ENCODE measurements around the gene STARD13. TPM values are rescaled to one million over a fixed set of nuclear protein-coding genes. Genes with fewer than 3 reads are reported as not detected.

The STARD13 gene
- total and polyA plus RNA-seq, 4 donors, result 2.7 to 15.3 (median 5.7) TPM

DNA sequence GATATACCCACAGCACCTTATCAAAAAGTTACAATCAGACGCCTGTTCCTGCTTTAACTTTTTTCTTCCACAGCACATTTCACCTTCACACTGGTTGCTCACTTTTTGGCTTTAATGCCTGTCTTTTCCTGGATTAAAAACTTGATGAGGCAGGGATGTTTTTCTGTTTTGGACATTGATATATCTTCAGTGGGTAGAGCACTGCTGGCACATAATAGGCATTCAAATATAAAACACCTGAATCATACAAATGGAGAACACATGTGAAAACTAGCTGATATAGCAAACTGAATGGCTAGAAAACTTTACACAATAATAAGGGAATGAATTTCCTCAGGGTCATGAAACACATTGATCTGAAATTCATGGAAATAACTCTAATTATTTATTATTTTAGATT, 65.6 kb downstream of the STARD13 start:
- Histone ChIP-seq H3K27ac (ENCODE audit: low read depth in 1 of 2, low read length in 2 of 2) (no peak overlapping the region), H3K9me3 (ENCODE audit: control insufficient read depth in 4 of 4, low read length in 3 of 4) (no peaks in the 10 kb centered on the region), H3K27me3 (ENCODE audit: control insufficient read depth in 4 of 4, insufficient read depth in 4 of 4, low read length in 3 of 4) (no peaks in the 10 kb centered on the region), H3K4me3 (ENCODE audit: low read depth in 1 of 3, low read length in 3 of 3) (no peak overlapping the region), H3K9ac (ENCODE audit: low read depth in 1 of 2, low read length in 2 of 2) (no peak overlapping the region), H3K4me1 (ENCODE audit: control insufficient read depth in 4 of 4, insufficient read depth in 4 of 4, low read length in 3 of 4) (peaks cover 0 to 3% (median 0%) of the 10 kb centered on the region in 4 donors), H3K36me3 (ENCODE audit: control insufficient read depth in 4 of 4, insufficient read depth in 3 of 4, low read depth in 1 of 4, low read length in 3 of 4) (no peaks in the 10 kb centered on the region)
- TF ChIP-seq, protein P1, sequence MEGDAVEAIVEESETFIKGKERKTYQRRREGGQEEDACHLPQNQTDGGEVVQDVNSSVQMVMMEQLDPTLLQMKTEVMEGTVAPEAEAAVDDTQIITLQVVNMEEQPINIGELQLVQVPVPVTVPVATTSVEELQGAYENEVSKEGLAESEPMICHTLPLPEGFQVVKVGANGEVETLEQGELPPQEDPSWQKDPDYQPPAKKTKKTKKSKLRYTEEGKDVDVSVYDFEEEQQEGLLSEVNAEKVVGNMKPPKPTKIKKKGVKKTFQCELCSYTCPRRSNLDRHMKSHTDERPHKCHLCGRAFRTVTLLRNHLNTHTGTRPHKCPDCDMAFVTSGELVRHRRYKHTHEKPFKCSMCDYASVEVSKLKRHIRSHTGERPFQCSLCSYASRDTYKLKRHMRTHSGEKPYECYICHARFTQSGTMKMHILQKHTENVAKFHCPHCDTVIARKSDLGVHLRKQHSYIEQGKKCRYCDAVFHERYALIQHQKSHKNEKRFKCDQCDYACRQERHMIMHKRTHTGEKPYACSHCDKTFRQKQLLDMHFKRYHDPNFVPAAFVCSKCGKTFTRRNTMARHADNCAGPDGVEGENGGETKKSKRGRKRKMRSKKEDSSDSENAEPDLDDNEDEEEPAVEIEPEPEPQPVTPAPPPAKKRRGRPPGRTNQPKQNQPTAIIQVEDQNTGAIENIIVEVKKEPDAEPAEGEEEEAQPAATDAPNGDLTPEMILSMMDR (IDR thresholded peaks at IDR 0.05; ENCODE audit: low read depth, low read length, missing input control), result no peak
- TF ChIP-seq HNF4G (IDR thresholded peaks at IDR 0.05) (no peak), NR2F2 (IDR thresholded peaks at IDR 0.05) (no peak), RAD21 (IDR thresholded peaks at IDR 0.05) (no peak), HNF4A (conservative IDR thresholded peaks at IDR 0.05) (no peak), FOXA2 (IDR thresholded peaks at IDR 0.05) (no peak), EGR1 (IDR thresholded peaks at IDR 0.05; ENCODE audit: low read depth in 2 of 2) (no peak), JUND (IDR thresholded peaks at IDR 0.05) (no peak), RXRA (IDR thresholded peaks at IDR 0.05) (no peak), GABPA (IDR thresholded peaks at IDR 0.05 in 1 of 2, conservative IDR thresholded peaks at IDR 0.05 in 1 of 2) (no peak), SP1 (IDR thresholded peaks at IDR 0.05) (no peak), TAF1 (conservative IDR thresholded peaks at IDR 0.05) (no peak), FOXA1 (IDR thresholded peaks at IDR 0.05) (no peak)
- TF ChIP-seq, protein P2, sequence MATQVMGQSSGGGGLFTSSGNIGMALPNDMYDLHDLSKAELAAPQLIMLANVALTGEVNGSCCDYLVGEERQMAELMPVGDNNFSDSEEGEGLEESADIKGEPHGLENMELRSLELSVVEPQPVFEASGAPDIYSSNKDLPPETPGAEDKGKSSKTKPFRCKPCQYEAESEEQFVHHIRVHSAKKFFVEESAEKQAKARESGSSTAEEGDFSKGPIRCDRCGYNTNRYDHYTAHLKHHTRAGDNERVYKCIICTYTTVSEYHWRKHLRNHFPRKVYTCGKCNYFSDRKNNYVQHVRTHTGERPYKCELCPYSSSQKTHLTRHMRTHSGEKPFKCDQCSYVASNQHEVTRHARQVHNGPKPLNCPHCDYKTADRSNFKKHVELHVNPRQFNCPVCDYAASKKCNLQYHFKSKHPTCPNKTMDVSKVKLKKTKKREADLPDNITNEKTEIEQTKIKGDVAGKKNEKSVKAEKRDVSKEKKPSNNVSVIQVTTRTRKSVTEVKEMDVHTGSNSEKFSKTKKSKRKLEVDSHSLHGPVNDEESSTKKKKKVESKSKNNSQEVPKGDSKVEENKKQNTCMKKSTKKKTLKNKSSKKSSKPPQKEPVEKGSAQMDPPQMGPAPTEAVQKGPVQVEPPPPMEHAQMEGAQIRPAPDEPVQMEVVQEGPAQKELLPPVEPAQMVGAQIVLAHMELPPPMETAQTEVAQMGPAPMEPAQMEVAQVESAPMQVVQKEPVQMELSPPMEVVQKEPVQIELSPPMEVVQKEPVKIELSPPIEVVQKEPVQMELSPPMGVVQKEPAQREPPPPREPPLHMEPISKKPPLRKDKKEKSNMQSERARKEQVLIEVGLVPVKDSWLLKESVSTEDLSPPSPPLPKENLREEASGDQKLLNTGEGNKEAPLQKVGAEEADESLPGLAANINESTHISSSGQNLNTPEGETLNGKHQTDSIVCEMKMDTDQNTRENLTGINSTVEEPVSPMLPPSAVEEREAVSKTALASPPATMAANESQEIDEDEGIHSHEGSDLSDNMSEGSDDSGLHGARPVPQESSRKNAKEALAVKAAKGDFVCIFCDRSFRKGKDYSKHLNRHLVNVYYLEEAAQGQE (IDR thresholded peaks at IDR 0.05), result no peak
- TF ChIP-seq, protein P3, sequence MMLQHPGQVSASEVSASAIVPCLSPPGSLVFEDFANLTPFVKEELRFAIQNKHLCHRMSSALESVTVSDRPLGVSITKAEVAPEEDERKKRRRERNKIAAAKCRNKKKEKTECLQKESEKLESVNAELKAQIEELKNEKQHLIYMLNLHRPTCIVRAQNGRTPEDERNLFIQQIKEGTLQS (IDR thresholded peaks at IDR 0.05), result no peak
- TF ChIP-seq, protein P4, sequence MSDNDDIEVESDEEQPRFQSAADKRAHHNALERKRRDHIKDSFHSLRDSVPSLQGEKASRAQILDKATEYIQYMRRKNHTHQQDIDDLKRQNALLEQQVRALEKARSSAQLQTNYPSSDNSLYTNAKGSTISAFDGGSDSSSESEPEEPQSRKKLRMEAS (IDR thresholded peaks at IDR 0.05), result no peak
- TF ChIP-seq, protein P5, sequence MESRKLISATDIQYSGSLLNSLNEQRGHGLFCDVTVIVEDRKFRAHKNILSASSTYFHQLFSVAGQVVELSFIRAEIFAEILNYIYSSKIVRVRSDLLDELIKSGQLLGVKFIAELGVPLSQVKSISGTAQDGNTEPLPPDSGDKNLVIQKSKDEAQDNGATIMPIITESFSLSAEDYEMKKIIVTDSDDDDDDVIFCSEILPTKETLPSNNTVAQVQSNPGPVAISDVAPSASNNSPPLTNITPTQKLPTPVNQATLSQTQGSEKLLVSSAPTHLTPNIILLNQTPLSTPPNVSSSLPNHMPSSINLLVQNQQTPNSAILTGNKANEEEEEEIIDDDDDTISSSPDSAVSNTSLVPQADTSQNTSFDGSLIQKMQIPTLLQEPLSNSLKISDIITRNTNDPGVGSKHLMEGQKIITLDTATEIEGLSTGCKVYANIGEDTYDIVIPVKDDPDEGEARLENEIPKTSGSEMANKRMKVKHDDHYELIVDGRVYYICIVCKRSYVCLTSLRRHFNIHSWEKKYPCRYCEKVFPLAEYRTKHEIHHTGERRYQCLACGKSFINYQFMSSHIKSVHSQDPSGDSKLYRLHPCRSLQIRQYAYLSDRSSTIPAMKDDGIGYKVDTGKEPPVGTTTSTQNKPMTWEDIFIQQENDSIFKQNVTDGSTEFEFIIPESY (IDR thresholded peaks at IDR 0.05), result no peak
- no peak for DNase-seq (ENCODE audit: low spot score)
- WGBS, result 95% methylated on average over 1 of the region's 1 CpG

DNA sequence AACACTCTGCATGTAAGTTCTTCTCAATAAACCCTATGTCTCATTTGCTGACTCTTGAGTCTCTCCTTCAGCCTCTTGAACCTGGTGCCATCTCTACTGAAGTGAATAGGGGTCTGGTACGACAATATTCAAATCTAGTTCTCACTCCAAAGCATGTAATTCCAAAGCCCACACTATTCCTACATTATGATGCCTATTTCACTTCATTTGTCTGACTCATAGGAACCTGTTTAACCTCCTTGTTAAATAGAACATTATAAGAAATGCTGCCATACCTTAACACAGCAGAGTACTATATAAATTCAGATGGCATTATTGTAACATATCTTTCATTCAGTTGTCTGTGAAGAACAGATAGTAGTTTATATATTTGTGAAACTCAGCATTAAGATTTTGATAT, 67.1 kb downstream of the STARD13 start:
- H3K4me1 ChIP-seq (ENCODE audit: control insufficient read depth in 4 of 4, insufficient read depth in 4 of 4, low read length in 3 of 4), result no peaks in the 10 kb centered on the region
- H3K36me3 ChIP-seq (ENCODE audit: control insufficient read depth in 4 of 4, insufficient read depth in 3 of 4, low read depth in 1 of 4, low read length in 3 of 4), result no peaks in the 10 kb centered on the region
- no peak overlapping the region for H3K9ac ChIP-seq (ENCODE audit: low read depth in 1 of 2, low read length in 2 of 2)
- no peaks in the 10 kb centered on the region for H3K27me3 ChIP-seq (ENCODE audit: control insufficient read depth in 4 of 4, insufficient read depth in 4 of 4, low read length in 3 of 4)
- no peak for DNase-seq (ENCODE audit: low spot score)
- H3K9me3 ChIP-seq (ENCODE audit: control insufficient read depth in 4 of 4, low read length in 3 of 4), result no peaks in the 10 kb centered on the region
- H3K4me3 ChIP-seq (ENCODE audit: low read depth in 1 of 3, low read length in 3 of 3), result no peak overlapping the region
- TF ChIP-seq SP1 (IDR thresholded peaks at IDR 0.05) (no peak), TAF1 (conservative IDR thresholded peaks at IDR 0.05) (no peak), HNF4G (IDR thresholded peaks at IDR 0.05) (no peak), NR2F2 (IDR thresholded peaks at IDR 0.05) (no peak)
- TF ChIP-seq, protein P3 (IDR thresholded peaks at IDR 0.05), result no peak
- TF ChIP-seq, protein P1 (IDR thresholded peaks at IDR 0.05; ENCODE audit: low read depth, low read length, missing input control), result no peak
- no peak overlapping the region for H3K27ac ChIP-seq (ENCODE audit: low read depth in 1 of 2, low read length in 2 of 2)
- WGBS, result 86% methylated on average over 1 of the region's 1 CpG

Data from liver (tissue), 9 donors.